Measurements from ENCODE around the gene BOD1L2. TPM values are rescaled to one million over a fixed set of nuclear protein-coding genes. Genes with fewer than 3 reads are reported as not detected.

BOD1L2 gene
- total RNA-seq, 2 experiments from 2014 or later = not detected

- ATAC-seq (ENCODE audit: poor library complexity) (no peak), DNase-seq (no peak)
- no peak overlapping the region for H3K4me3 Mint-ChIP-seq
- Histone ChIP-seq H3K4me3 (ENCODE audit: low read length) (no peak overlapping the region), H3K27ac (ENCODE audit: low read depth in 1 of 2, low read length in 2 of 2) (no peak overlapping the region), H3K4me1 (ENCODE audit: insufficient read depth, low read length) (no peaks in the 10 kb centered on the region), H3K27me3 (ENCODE audit: control insufficient read depth in 1 of 2, insufficient read depth in 2 of 2, low read length in 2 of 2) (no peaks in the 10 kb centered on the region), H3K9me3 (ENCODE audit: control insufficient read depth in 1 of 2, insufficient read depth in 1 of 2, low read length in 2 of 2) (peaks cover 0 to 4% of the 10 kb centered on the region in 2 experiments), H3K36me3 (ENCODE audit: insufficient read depth, low read length) (no peaks in the 10 kb centered on the region)
- intact Hi-C loops (cut with DNase I, micrococcal nuclease) = no loop called here
- no peak overlapping the region for H3K27ac Mint-ChIP-seq
- ChIA-PET CTCF (no interaction called here), POLR2A (no interaction called here)
- H3K36me3 Mint-ChIP-seq (ENCODE audit: low read depth) = no peaks in the 10 kb centered on the region
- no peaks in the 10 kb centered on the region for H3K9me3 Mint-ChIP-seq
- peaks cover 13% of the 10 kb centered on the region for H3K27me3 Mint-ChIP-seq
- no peaks in the 10 kb centered on the region for H3K4me1 Mint-ChIP-seq (ENCODE audit: low read depth)
- no peak for TF ChIP-seq CTCF (IDR thresholded peaks at IDR 0.05)
These were observed 11.2 kb upstream of the BOD1L2 start for GRCh38 chr18:57135699-57136098.

- H3K4me3 Mint-ChIP-seq = no peak overlapping the region
- POLR2A ChIA-PET = no interaction called here
- no peaks in the 10 kb centered on the region for H3K36me3 ChIP-seq (ENCODE audit: insufficient read depth, low read length)
- peaks cover 8% of the 10 kb centered on the region for H3K27me3 Mint-ChIP-seq
- H3K4me1 ChIP-seq (ENCODE audit: insufficient read depth, low read length) = no peaks in the 10 kb centered on the region
- peaks cover 0 to 9% of the 10 kb centered on the region in 2 experiments for H3K9me3 ChIP-seq (ENCODE audit: control insufficient read depth in 1 of 2, insufficient read depth in 1 of 2, low read length in 2 of 2)
- no peaks in the 10 kb centered on the region for H3K36me3 Mint-ChIP-seq (ENCODE audit: low read depth)
- H3K27me3 ChIP-seq (ENCODE audit: control insufficient read depth in 1 of 2, insufficient read depth in 2 of 2, low read length in 2 of 2) = no peaks in the 10 kb centered on the region
- no peak for ATAC-seq (ENCODE audit: poor library complexity)
- no peak for TF ChIP-seq CTCF (IDR thresholded peaks at IDR 0.05)
- CTCF ChIA-PET = no interaction called here
- H3K4me3 ChIP-seq (ENCODE audit: low read length) = no peak overlapping the region
- intact Hi-C loops (cut with DNase I, micrococcal nuclease) = no loop called here
- no peak for DNase-seq
- H3K4me1 Mint-ChIP-seq (ENCODE audit: low read depth) = no peaks in the 10 kb centered on the region
- no peaks in the 10 kb centered on the region for H3K9me3 Mint-ChIP-seq
- no peak overlapping the region for H3K27ac ChIP-seq (ENCODE audit: low read depth in 1 of 2, low read length in 2 of 2)
- no peak overlapping the region for H3K27ac Mint-ChIP-seq
These were observed 9.0 kb upstream of the BOD1L2 start for GRCh38 chr18:57137847-57138246.

GRCh38 chr18:57141208-57142129 lies 5.4 kb upstream of the BOD1L2 start:
- ChIA-PET CTCF (no interaction called here), POLR2A (no interaction called here)
- no peaks in the 10 kb centered on the region for H3K4me1 ChIP-seq (ENCODE audit: insufficient read depth, low read length)
- intact Hi-C loops (cut with DNase I, micrococcal nuclease) = no loop called here
- Mint-ChIP-seq H3K27me3 (peaks cover 13% of the 10 kb centered on the region), H3K4me3 (no peak overlapping the region), H3K4me1 (ENCODE audit: low read depth) (no peaks in the 10 kb centered on the region), H3K36me3 (ENCODE audit: low read depth) (no peaks in the 10 kb centered on the region), H3K27ac (no peak overlapping the region), H3K9me3 (no peaks in the 10 kb centered on the region)
- H3K27ac ChIP-seq (ENCODE audit: low read depth in 1 of 2, low read length in 2 of 2) = no peak overlapping the region
- no peak for TF ChIP-seq CTCF (IDR thresholded peaks at IDR 0.05)
- H3K27me3 ChIP-seq (ENCODE audit: control insufficient read depth in 1 of 2, insufficient read depth in 2 of 2, low read length in 2 of 2) = peaks cover 0 to 2% of the 10 kb centered on the region in 2 experiments
- H3K4me3 ChIP-seq (ENCODE audit: low read length) = no peak overlapping the region
- ATAC-seq (ENCODE audit: poor library complexity) = no peak
- peaks cover 0 to 9% of the 10 kb centered on the region in 2 experiments for H3K9me3 ChIP-seq (ENCODE audit: control insufficient read depth in 1 of 2, insufficient read depth in 1 of 2, low read length in 2 of 2)
- H3K36me3 ChIP-seq (ENCODE audit: insufficient read depth, low read length) = no peaks in the 10 kb centered on the region
- DNase-seq = no peak
